HG02623 (cell line): ENCODE data around the gene AMPD3.
A peak's percentile ranks its signal among the peaks of the same experiment; 100 is the strongest.

ENCODE experiments used
- ATAC-seq: cut with Tn5 transposase; IDR thresholded peaks from one replicate; pipeline ENCODE4 v1.9.1; 2021; ENCODE audit warnings: moderate library complexity; ENCODE audit not compliant: unreplicated experiment

AMPD3 gene

DNA sequence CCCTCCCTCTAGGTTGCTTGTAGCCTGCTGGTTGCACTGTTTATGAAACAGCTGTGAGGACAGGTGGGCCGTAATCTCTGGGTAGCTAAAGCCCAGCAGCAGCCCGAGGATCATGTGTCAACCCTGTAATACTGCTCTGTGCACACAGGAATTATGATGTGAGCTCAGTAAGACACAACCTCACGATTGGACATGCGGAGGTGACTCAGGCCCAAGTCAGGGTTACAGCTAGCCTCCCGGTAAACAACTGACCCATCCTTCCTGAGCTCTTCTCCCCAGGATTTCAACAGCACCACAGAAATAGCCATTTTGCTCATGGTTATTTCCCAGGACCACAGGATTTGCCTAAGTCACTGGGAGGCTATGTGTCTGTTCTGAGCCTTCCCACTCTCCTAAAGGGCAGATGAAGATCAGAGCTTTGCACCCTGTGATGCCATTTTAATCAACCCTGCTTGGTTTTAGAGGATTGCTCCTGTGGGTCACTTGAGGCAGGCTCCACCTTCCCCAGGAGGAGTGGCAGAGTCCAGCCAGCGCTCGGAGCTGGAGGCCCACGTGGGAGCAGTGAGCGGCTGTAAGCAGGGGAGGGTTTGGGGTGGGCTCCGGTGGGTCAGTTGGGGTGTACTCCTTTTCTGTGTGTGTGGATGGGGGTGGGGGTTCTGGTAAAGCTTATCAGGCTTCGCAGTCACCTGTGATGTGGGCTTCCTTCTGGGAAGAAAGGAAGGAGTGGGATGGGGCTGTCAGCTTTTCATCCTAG lies at the start of gene AMPD3:
TSS of gene AMPD3 (plus strand) at position 387 of the 754 bp plus-strand sequence. CDS start 6,256 bp downstream, outside the sequence.
- ATAC-seq, result peak; percentile 25

DNA sequence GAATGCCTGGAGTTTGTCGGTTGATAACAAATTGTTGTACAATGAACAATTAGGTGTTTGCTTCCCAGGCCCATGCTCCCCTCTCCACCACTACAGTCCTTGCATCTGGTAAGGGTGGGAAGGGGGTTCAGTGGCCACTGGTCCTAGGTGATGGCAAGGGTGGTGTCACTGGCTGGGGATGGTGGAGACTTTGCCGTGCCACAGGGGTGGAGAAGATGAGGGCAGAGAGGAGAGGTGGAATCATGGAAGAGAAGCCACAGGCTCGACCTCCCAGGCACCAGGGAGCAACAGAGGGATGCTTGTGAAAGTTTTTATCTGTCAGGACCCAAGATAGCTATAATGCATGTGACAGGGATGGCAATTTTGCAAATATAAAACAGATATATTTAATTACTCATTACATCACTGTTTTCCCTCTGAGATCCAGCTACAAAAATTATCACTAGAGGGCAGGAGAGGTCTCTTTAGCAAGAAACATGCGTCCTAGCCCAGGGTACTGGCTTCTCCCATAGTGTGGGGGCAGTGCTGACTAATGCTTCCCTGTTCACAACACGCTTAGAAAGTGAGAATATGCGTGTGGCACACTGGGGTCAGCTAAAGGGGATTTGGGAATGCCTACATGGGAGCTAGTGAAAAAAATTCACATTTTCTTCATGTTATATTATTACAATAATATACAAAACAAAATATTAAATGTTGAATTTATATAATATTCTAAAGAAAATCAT lies 49.0 kb upstream of the AMPD3 start:
- peak; percentile 58 for ATAC-seq

GRCh38 chr11:10407055-10407454 lies 48.0 kb upstream of the AMPD3 start:
- no peak for ATAC-seq

- no peak for ATAC-seq
These were observed 47.0 kb upstream of the AMPD3 start for GRCh38 chr11:10407749-10408685.

GRCh38 chr11:10409207-10409661 lies 45.8 kb upstream of the AMPD3 start:
- ATAC-seq, result no peak

DNA sequence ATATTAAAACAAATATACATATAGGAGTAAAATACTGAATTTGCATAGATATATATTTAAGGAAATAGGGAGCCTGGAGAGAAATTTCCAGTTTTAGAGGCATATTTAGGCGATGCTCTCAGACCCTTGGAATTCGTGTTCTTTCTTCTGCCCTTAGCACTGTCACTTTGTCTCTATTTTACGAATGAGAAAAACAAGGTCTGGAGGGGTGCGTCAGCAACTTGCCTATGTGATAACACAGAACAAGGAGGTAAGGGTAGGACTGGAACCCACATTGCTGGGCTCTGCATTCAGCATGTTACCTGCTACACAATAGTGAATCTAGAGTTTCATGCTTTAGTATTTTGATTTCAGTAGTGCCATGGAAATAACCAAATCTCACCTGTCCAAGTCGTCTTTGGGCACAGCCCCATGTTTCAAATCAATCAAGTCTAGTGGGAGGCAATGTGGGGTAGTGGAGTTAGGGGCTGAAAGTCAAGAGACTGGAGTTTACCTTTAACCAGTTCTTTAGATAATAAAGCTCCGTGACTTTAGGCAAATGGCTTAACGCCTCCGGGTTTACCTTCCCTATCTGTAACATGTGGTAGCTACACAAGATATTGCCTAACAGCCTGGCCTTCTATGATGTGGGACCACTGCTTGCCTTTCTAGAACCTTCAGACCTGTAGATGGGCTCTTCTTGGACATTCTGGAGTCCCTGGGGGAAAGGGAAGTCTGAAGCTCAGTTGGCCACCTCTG lies 44.8 kb upstream of the AMPD3 start:
- ATAC-seq, result no peak

DNA sequence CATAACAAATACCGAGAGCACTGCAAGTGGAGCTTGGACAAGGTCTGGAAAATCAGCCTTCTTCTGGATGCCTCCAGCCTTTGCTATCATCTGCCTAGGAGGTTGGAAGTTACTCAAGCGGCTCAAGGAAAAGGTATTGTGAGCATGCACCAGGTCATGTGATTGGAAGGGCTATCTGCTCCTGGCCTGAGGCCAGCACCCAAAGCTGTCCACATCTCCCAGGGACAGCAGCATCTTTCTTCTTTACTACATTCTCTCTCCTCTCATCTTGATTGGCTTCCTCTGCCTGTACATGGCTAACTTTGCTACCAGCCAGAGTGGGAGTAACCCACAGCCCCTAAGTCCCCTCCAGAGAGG lies 44.2 kb upstream of the AMPD3 start:
- no peak for ATAC-seq

DNA sequence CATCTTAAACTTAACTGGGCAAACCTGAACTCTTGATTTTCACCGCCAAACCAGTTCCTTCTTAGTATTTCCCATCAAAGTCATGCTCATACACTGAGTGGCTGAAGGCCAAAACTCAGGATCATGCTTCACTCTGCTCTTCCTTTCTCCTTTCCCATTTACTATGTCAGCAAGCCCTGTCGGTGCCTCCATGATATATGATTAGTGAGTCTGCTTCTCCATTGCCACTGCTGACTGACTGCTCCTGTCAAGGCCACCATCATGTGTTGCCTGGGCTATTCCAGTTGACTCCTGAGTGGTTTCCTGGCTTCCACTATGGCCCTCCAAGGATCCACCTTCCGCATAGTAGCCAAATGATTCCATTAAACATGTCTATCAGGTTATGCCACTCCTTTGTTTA lies 42.8 kb upstream of the AMPD3 start:
- no peak for ATAC-seq

DNA sequence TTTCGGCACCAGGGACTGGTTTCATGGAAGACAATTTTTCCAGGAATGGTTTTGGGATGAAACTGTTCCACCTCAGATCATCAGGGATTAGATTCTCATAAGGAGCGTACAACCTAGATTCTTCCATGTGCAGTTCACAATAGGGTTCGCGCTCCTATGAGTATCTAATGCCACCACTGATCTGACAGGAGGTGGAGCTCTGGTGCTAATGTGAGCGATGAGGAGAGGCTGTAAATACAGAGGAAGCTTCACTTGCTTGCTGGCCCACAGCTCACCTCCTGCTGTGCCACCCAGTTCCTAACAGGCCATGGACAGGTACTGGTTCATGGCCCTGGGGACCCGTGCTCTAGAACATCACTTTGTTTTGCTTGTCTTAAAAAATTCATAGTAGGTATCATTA lies 41.8 kb upstream of the AMPD3 start:
- ATAC-seq, result no peak

- no peak for ATAC-seq
These were observed 40.9 kb upstream of the AMPD3 start for GRCh38 chr11:10414181-10414580.

GRCh38 chr11:10414659-10415058 lies 40.4 kb upstream of the AMPD3 start:
- no peak for ATAC-seq

DNA sequence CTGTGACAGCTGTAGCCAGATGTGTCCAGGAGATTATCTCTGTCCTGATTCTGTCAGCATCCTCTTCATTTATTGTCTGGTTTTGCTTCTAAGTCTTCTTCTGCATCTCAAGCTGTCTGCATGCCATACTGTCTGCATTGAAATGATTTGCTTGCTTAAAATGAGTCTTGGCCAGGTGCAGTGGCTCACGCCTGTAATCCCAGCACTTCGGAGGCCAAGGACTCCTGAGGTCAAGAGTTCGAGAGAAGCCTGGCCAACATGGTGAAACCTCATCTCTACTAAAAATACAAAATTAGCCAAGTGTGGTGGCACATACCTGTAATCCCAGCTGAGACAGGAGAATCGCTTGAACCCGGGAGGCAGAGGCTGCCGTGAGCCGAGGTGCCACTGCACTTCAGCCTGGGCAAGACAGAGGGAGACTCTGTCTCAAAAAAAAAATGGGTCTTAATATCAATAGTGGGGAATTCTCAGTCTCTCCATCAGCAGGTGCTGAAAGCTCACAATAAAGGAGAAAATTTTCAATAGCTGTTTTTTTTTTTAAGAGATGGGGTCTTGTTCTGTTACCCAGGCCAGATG lies 39.2 kb upstream of the AMPD3 start:
- ATAC-seq, result no peak

DNA sequence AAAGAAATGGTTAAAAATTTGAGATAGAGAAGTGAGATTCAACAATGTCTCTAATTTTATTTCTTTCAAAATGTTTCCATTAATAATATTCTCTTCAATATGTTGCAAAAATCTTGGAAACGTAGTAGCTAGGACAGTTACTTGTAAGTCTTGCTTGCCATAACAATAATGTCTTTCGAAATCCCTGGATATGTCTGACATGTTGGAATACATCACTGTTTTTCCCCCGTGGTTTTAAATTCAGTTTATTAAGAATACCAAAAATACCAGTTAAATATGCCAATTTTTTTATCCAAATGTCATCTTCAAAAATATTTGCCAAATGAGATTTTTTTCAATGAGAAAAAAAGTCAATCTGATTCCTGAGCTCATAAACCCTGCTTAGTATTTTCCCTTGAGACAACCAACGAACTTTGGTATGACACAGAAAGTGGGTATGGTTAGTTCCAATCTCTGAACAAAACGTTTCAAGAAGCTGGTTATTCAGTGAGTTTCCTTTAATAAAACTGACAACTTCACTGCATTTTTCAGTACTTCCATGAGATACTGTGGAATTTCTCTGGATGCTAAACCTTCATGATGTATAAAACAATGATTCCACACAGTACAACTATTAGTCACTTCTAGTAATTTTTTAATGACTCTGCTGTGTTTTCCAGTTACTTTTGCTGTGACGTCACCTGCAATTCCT lies 36.7 kb upstream of the AMPD3 start:
- ATAC-seq, result no peak

- no peak for ATAC-seq
These were observed 36.1 kb upstream of the AMPD3 start for GRCh38 chr11:10418950-10419310.

- no peak for ATAC-seq
These were observed 28.6 kb upstream of the AMPD3 start for GRCh38 chr11:10426475-10426874.

- ATAC-seq, result no peak
These were observed 26.6 kb upstream of the AMPD3 start for GRCh38 chr11:10428453-10428852.

DNA sequence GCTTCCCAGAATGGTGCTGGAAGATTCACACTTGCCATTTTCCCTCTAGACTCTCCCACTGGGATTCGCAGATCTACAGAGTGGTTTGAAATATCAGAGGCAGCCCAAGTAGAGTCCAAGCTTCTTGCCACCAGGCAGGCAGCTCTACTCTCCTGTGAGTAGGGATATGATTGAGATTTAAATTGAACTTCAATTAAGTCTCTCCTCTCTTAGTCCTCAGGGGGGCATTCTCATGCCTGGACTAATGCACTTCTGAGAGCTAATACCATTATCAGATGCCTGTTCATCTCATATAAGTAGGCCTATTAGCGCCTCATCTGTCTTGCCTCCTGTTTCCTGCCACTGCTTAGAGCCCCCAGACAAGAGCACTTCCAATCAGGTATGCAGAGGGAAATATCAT lies 25.5 kb upstream of the AMPD3 start:
- ATAC-seq, result no peak

DNA sequence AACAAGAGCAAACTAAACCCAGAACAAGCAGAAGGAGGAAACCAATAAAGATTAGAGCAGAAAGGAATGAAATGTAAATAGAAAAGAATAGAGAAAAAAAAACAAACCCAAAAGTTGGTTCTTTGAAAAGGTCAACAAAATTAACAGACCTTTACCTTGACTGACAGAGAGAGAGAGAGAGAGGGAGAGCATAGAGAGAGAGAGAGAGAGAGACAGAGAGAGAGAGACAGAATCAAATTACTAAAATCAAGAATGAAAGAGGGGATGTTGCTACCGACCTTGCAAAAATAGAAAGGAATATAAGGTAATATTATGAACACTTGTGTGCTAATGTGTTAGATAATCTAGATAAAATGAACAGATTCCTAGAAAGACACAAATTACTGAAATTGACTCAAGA lies 22.6 kb upstream of the AMPD3 start:
- no peak for ATAC-seq

DNA sequence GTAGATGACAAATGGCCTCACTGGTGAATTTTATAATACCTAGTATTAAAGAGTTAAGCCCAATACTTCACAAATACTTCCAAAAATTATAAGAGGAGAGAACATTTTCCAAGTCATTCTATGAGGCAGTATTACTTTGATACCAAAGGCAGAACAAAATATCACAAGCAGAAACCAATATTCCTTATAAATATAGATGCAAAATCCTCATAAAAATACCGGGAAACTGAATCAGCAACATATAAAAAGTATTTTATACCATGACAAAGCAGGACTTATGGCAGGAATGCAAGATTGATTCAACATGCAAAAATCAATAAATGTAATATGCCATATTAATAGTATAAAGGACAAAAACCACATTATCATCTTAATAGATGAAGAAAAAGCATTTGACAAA lies 22.1 kb upstream of the AMPD3 start:
- ATAC-seq, result no peak

DNA sequence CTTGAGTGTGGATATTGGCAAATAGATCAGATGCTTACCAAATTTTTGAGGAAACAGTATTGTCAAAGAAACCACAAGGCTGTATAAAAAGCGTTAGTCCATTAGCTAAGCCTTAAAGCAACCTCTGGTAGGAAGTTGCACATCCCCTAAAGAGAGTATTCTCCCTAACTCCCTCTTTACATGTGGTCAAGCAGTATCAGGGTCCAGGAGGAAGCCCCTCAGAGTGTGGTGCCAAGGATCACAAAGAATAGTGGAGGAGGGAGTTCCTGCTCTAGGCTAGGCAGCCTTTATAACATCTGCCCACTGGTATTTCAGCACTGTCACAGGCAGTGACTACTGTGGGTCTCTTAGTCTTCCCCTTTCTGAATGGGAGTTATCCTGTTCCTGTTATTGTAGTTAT lies 18.8 kb upstream of the AMPD3 start:
- ATAC-seq, result no peak
